Measurements from ENCODE around the gene C2CD4C.
"Not testable (repeated sequence)": the region's sequence is repeated elsewhere in the genome, so short reads cannot be mapped to it uniquely, and the experiment has no call there.

GRCh38 chr19:386632-387301 is 22.2 kb downstream of the C2CD4C start:
- TF ChIP-seq PRRX2 (CRISPR knock-in tag; IDR thresholded peaks at IDR 0.05); TEAD4 (CRISPR knock-in tag; IDR thresholded peaks at IDR 0.05); GRHL2 (CRISPR knock-in tag; IDR thresholded peaks at IDR 0.05; ENCODE audit: insufficient replicate concordance, severe bottlenecking); E2F1 (CRISPR knock-in tag; IDR thresholded peaks at IDR 0.05): not testable (repeated sequence)

All from WTC11 (cell line).